ENCODE data around the gene SLC22A12.
"Not testable (repeated sequence)": the region's sequence is repeated elsewhere in the genome, so short reads cannot be mapped to it uniquely, and the experiment has no call there.

The SLC22A12 gene

DNA sequence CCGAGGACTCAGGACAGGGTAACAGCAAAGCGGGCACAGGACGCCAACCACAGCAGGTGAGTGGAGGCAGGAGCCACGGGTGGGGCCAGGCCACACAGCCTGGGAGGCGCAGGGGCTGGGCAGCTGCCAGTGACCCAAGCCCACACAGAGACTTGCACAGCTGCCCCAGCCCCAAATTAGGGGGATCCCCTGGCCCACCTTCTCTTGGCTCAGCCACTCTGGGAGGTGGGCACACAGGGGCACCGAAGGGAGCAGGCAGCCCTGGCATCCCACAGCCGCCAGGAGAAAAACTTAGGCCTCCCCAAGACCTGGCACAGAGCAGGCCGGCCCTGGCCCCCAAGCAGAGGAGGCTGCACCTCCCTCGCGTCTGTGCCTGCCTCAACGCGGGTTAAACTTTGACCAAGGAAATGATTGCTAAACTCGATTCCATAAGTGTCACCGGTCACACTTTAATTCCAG is at the start of gene SLC22A12:
SLC22A12 (plus strand) TSS at position 458 of the 459 bp plus-strand sequence. CDS start 337 bp downstream, outside the sequence.
- FAIRE-seq = no peak

- FAIRE-seq = no peak
These were observed 48.6 kb upstream of the SLC22A12 start for GRCh38 chr11:64542172-64543125.

- FAIRE-seq = no peak
These were observed 47.2 kb upstream of the SLC22A12 start for GRCh38 chr11:64543818-64544217.

DNA sequence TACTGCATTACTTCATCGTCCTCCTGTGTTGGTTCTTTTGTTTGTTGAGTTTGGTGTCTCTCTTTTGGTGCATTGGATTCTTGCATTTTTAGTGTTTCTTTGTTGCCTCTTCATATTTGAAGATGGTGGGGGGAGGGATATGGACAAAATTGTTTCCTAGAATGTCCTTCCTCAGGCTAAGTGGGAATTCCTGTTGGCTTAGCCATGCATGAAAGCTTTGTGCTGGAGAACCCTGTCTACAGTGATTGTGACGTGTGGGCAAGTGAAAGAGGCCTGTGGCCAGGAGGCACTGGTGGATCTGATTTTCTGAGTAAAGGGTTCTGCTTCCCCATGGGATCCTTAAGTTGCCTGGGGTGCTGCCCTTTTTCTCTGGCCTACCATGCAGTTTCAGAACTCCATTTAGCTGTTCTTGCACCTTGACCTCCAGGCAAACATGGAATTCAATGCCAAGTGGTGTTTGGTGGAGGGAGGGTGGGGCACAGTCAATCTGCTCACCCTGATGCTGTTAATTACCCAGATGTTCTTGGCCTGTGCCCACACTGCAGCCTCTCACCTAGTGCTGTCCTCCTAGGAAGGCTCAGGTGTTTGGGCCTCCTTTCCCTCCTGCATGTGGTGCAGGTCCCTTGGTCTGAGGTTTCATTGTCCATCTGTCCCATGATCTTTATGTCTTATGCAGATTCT is 46.3 kb upstream of the SLC22A12 start:
- no peak for FAIRE-seq

GRCh38 chr11:64545619-64546018 is 45.4 kb upstream of the SLC22A12 start:
- no peak for FAIRE-seq

GRCh38 chr11:64546176-64546575 is 44.8 kb upstream of the SLC22A12 start:
- no peak for FAIRE-seq

GRCh38 chr11:64546600-64546999 is 44.4 kb upstream of the SLC22A12 start:
- no peak for FAIRE-seq

DNA sequence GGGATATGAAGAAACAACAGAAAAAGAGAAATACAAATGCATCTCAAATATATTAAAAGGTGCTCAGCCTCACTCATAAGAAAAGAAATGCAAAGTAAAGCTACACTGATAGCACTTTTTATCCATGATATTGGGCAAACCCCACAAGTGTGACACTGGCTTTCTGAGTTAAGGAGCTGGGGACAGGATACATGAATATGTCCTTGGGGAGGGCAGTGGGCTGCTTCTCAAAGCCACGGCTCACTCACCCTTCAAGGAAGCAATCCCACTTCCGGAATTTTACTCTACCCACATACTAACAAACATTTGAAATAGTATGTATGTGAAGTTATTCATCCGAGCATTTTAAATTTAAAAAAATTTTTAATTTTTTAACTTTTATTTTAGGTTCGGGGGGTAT is 41.1 kb upstream of the SLC22A12 start:
- FAIRE-seq = no peak

DNA sequence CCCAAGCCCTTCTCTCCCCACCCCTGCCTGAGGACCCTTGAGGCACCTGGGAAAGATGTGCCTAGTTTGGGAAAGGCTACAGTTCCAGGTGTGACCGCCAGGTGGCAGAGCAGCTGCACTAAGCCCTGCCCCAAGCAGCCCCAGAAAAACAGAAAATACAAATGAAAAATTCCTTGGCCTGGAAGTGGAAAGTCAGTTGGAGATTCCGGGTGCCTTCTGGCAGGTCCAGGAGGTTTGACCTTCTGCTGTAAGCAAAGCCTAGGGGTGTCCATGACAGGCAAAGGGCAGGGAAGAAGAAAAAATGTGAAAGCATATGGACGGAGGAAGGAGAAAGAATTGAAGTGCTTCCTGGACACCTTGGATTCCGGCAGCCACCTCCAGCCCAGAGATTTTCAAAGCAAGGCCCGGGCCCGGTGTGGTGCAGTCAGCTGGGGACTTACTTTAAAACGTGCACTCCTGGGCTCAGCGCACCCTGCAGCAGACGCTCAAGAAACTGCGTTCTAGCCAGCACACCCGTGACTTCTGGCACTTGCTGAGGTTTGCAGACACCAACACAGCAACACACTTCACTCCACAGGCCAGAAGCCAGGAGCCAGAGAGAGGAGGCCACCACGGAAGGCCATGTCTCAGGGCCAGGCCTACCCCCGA is 37.3 kb upstream of the SLC22A12 start:
- FAIRE-seq = peak; percentile 55

- FAIRE-seq = no peak
These were observed 34.8 kb upstream of the SLC22A12 start for GRCh38 chr11:64556044-64556720.

GRCh38 chr11:64556721-64557250 is 34.2 kb upstream of the SLC22A12 start:
- no peak for FAIRE-seq

- FAIRE-seq = no peak
These were observed 32.8 kb upstream of the SLC22A12 start for GRCh38 chr11:64558065-64558745.

- FAIRE-seq = no peak
These were observed 32.2 kb upstream of the SLC22A12 start for GRCh38 chr11:64558869-64559268.

GRCh38 chr11:64559351-64560138 is 31.5 kb upstream of the SLC22A12 start:
- FAIRE-seq = no peak

DNA sequence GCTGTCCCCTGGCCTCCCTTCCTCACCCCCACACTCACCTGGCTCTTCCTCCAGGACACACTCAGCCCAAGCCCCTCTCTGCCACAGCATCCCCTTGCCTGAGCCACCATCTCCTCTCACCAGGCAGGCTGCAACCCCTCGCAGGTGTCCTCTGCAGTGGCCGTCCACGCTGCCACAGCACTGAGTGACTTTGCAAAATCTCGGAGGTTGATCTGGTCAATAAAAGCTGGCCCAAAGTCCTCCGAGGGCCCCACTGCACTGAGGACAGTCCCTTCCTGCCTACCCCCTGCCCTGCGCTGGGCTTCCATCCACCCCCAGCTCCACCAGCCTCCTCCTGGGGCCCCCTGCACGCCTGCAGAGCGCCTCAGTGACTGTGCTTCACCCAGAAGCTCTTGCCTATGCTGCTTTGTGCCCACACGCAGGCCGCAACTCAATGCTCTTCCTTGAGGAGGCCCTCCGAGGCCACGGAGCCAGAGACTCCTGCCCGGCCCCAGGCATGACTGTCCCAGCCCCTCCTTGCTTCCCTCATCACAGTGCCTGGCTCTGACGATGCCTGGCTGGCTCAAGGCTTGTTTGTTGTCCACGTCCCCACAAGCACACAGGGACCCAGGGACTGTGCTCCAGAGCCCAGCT is 30.8 kb upstream of the SLC22A12 start:
- FAIRE-seq = no peak

- no peak for FAIRE-seq
These were observed 30.1 kb upstream of the SLC22A12 start for GRCh38 chr11:64560941-64561340.

GRCh38 chr11:64561429-64561828 is 29.6 kb upstream of the SLC22A12 start:
- not testable (repeated sequence) for FAIRE-seq

DNA sequence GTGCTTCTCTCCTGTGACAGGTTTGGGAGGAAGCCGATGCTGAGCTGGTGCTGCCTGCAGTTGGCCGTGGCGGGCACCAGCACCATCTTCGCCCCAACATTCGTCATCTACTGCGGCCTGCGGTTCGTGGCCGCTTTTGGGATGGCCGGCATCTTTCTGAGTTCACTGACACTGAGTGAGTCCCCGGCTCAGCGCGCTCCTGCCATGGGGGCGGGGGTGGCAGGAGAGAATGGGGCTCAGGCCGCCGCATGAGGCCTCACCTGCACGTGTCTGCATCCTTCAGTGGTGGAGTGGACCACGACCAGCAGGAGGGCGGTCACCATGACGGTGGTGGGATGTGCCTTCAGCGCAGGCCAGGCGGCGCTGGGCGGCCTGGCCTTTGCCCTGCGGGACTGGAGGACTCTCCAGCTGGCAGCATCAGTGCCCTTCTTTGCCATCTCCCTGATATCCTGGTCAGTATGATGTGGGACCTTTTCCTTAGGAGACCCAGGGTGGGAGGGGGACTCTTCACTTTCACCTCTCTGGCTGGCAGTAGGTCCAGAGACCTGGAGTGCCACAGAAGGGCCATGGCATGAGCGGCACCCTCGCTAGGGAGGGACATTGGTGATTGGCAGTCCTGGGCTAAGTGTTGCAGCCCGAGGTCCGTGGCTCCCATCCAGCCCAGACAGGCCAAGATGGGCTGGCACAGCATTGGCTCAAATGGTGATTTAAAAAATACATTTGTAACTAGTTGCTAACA is 28.9 kb upstream of the SLC22A12 start:
- FAIRE-seq = no peak

DNA sequence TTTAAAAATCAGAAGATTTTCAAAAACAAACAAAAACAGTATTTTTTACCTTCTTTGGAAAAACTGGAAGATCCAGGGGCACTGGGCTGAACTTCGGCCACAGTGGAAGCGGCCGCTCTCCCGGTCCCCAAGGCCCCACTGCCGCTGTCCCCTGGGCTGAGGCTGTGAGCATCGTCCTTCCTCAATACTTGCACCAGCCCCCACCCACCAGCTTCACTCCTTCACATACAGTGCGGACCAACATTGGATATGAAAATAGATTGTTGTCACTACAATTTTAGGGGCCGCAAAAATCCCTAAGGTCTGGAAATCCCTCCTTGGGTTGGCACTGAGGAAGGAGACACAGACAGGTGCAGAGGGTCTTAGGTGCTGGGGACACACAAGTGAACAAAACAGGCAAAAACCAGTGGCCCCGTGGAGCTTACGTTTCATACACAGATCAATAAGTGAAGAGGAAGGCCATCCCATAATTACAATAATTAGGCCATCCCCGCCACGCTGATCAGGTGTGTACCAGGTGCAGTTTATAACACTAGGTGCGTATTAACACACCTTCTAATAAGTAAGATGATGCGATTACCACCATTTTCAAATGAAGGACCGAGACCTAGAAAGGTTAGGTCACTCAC is 28.2 kb upstream of the SLC22A12 start:
- FAIRE-seq = no peak
